HG02571 (cell line): ENCODE results near the gene TM4SF20.
A peak's percentile ranks its signal among the peaks of the same experiment; 100 is the strongest.
"Not testable (repeated sequence)": the region's sequence is repeated elsewhere in the genome, so short reads cannot be mapped to it uniquely, and the experiment has no call there.

Experiments used
- ATAC-seq: cut with Tn5 transposase; IDR thresholded peaks from one replicate; pipeline ENCODE4 v1.9.1; 2021; ENCODE audit warnings: mild to moderate bottlenecking, moderate library complexity; ENCODE audit not compliant: unreplicated experiment

TM4SF20 gene

GRCh38 chr2:227368574-227368973 is 10.5 kb downstream of the TM4SF20 start:
- ATAC-seq: no peak

GRCh38 chr2:227367427-227367795 is 11.7 kb downstream of the TM4SF20 start:
- no peak for ATAC-seq

- ATAC-seq: no peak
Measured at GRCh38 chr2:227366769-227367426, 12.2 kb downstream of the TM4SF20 start.

- ATAC-seq: no peak
Measured at GRCh38 chr2:227365833-227366232, 13.3 kb downstream of the TM4SF20 start.

- not testable (repeated sequence) for ATAC-seq
Measured at GRCh38 chr2:227364585-227365263, 14.4 kb downstream of the TM4SF20 start.

GRCh38 chr2:227363756-227364155 is 15.3 kb downstream of the TM4SF20 start:
- ATAC-seq: no peak

- ATAC-seq: no peak
Measured at GRCh38 chr2:227360351-227360750, 18.8 kb downstream of the TM4SF20 start.

GRCh38 chr2:227351639-227352038 is 27.5 kb downstream of the TM4SF20 start:
- peak; percentile 81 for ATAC-seq

- no peak for ATAC-seq
Measured at GRCh38 chr2:227349989-227350612, 29.0 kb downstream of the TM4SF20 start.

GRCh38 chr2:227348324-227348723 is 30.8 kb downstream of the TM4SF20 start:
- ATAC-seq: no peak

GRCh38 chr2:227347117-227347516 is 32.0 kb downstream of the TM4SF20 start:
- no peak for ATAC-seq

- no peak for ATAC-seq
Measured at GRCh38 chr2:227344231-227344630, 34.9 kb downstream of the TM4SF20 start.

- no peak for ATAC-seq
Measured at GRCh38 chr2:227341553-227341952, 37.6 kb downstream of the TM4SF20 start.

GRCh38 chr2:227340106-227340505 is 39.0 kb downstream of the TM4SF20 start:
- no peak for ATAC-seq

- ATAC-seq: no peak
Measured at GRCh38 chr2:227339098-227339599, 40.0 kb downstream of the TM4SF20 start.

- ATAC-seq: no peak
Measured at GRCh38 chr2:227337442-227337841, 41.7 kb downstream of the TM4SF20 start.

GRCh38 chr2:227335713-227336112 is 43.4 kb downstream of the TM4SF20 start:
- no peak for ATAC-seq

- no peak for ATAC-seq
Measured at GRCh38 chr2:227326783-227327182, 52.3 kb downstream of the TM4SF20 start.

GRCh38 chr2:227325839-227326195 is 53.3 kb downstream of the TM4SF20 start:
- peak; percentile 5 for ATAC-seq

- ATAC-seq: peak; percentile 94
Measured at GRCh38 chr2:227324995-227325838, 53.9 kb downstream of the TM4SF20 start, which contains the start of gene MFF. MFF (plus strand) TSS chr2:227325251; CDS start chr2:227330666, 5,415 bp downstream.

GRCh38 chr2:227324642-227324994 is 54.5 kb downstream of the TM4SF20 start:
- ATAC-seq: no peak
